PFSK-1 (cell line): Measurements from ENCODE around the gene PHF14.

ENCODE experiments used
- FOXP2 ChIP-seq: optimal IDR thresholded peaks from 2 replicates; pipeline ENCODE3; 2011; ENCODE audit warnings: borderline replicate concordance, control low read depth, inconsistent platforms; ENCODE audit not compliant: insufficient read depth; ENCODE audit errors: extremely low read length, extremely low read depth
- POLR2AphosphoS5 ChIP-seq: IDR thresholded peaks from 2 replicates; pipeline ENCODE4 v1.6.1; 2012; ENCODE audit warnings: low read depth, mild to moderate bottlenecking, control low read depth, low read length, moderate library complexity
- SIN3A ChIP-seq: IDR thresholded peaks from 2 replicates; pipeline ENCODE4 v1.6.1; 2012; ENCODE audit warnings: mild to moderate bottlenecking, low read length, moderate library complexity, borderline replicate concordance; ENCODE audit not compliant: insufficient read depth
- TAF1 ChIP-seq: IDR thresholded peaks from 2 replicates; pipeline ENCODE4 v1.6.1; 2012; ENCODE audit warnings: low read length, control low read depth, borderline replicate concordance; ENCODE audit not compliant: insufficient read depth
- TF ChIP-seq, protein P1 (sequence below), 2 experiments: IDR thresholded peaks; 2 replicates each; pipeline versions ENCODE4 v1.6.1 to v1.8.0; 2011 to 2012; ENCODE audit warnings: low read depth in 2 of 2, low read length in 2 of 2, control low read depth in 1 of 2, inconsistent platforms in 1 of 2, mild to moderate bottlenecking in 1 of 2, moderate library complexity in 1 of 2; ENCODE audit not compliant: insufficient read depth in 1 of 2

PHF14 gene

DNA sequence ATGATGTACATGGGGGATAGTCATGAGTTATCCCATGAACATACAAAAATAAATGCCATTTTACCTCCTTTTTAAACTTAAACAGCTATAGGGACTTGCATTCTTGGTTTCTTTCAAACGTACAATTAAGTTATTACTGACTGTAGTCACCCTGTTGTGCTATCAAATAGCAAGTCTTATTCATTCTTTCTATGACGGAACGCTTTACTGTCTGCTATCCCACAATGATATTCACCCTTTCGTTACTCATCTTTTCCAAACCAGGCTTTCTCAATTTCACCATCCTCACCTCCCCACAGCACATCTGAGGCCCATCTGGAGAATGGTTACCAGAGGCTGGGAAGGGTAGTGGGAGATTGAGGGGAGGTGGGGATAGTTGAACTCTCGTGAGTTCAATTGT is 218.8 kb downstream of the PHF14 start:
- TF ChIP-seq, protein P1, sequence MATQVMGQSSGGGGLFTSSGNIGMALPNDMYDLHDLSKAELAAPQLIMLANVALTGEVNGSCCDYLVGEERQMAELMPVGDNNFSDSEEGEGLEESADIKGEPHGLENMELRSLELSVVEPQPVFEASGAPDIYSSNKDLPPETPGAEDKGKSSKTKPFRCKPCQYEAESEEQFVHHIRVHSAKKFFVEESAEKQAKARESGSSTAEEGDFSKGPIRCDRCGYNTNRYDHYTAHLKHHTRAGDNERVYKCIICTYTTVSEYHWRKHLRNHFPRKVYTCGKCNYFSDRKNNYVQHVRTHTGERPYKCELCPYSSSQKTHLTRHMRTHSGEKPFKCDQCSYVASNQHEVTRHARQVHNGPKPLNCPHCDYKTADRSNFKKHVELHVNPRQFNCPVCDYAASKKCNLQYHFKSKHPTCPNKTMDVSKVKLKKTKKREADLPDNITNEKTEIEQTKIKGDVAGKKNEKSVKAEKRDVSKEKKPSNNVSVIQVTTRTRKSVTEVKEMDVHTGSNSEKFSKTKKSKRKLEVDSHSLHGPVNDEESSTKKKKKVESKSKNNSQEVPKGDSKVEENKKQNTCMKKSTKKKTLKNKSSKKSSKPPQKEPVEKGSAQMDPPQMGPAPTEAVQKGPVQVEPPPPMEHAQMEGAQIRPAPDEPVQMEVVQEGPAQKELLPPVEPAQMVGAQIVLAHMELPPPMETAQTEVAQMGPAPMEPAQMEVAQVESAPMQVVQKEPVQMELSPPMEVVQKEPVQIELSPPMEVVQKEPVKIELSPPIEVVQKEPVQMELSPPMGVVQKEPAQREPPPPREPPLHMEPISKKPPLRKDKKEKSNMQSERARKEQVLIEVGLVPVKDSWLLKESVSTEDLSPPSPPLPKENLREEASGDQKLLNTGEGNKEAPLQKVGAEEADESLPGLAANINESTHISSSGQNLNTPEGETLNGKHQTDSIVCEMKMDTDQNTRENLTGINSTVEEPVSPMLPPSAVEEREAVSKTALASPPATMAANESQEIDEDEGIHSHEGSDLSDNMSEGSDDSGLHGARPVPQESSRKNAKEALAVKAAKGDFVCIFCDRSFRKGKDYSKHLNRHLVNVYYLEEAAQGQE (IDR thresholded peaks at IDR 0.05; ENCODE audit: insufficient read depth in 1 of 2, low read depth in 2 of 2, low read length in 2 of 2), result no peak
- TF ChIP-seq FOXP2 (no peak), TAF1 (no peak)

DNA sequence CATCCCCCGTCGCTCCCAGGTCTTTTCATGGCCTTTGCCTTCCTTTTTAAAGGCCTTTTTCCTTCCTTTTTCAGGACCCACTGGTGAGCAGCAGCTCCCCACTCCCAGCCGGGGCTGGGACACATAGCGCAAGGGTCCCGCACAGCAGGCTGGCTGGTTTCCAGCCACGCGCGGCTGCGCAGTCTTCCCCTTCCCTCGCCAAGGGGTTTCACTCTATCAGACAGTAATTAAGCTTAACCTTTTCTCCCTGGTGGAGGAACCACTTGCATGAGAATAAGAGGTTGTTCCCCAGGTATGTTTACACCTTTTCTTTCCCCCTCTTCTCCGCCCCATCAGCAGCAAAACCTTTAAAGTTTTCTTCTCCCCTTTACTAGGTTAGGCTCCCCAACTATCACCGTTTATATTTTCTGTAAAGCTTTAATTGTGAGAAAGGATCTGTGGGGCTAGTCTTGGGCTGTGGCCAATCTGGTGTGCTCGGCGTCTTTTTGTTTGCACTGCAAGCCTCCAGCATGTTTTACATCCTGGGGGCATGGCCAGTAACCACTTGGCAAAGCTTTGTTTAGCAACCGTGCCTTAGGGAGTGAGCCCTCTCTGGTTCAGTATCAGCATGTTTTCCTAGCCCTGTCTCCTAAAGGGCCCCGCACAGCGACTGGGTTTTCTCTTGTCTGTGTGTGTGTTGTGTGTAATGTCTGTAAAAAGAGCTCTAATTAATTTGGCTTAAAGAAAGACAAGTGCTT is 219.6 kb downstream of the PHF14 start:
- TF ChIP-seq TAF1, result no peak
- no peak for TF ChIP-seq SIN3A
- no peak for TF ChIP-seq POLR2AphosphoS5
- TF ChIP-seq, protein P1 (IDR thresholded peaks at IDR 0.05; ENCODE audit: insufficient read depth in 1 of 2, low read depth in 2 of 2, low read length in 2 of 2), result no peak
- no peak for TF ChIP-seq FOXP2

DNA sequence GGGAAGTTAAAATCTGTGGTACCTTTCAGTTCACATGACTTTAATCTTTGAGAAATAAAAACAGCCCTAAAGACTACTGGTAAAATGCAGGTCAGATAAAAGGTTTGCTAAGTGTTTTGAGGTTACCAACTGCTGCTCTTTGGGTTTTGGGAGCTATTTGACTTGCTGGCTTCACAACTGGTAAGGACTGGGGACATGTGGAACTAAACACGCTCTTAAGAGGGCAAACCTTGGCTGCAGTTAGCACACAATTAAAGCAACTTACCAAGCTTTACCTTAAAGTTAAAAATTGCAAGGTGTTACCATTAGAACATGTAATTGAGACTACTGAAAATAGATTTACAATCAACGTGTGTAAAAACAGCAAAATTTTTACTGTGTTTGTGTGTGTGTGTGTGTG is 220.2 kb downstream of the PHF14 start:
- TF ChIP-seq, protein P1 (IDR thresholded peaks at IDR 0.05; ENCODE audit: insufficient read depth in 1 of 2, low read depth in 2 of 2, low read length in 2 of 2), result no peak
- no peak for TF ChIP-seq SIN3A
- TF ChIP-seq FOXP2, result no peak
- no peak for TF ChIP-seq TAF1
- TF ChIP-seq POLR2AphosphoS5, result no peak

DNA sequence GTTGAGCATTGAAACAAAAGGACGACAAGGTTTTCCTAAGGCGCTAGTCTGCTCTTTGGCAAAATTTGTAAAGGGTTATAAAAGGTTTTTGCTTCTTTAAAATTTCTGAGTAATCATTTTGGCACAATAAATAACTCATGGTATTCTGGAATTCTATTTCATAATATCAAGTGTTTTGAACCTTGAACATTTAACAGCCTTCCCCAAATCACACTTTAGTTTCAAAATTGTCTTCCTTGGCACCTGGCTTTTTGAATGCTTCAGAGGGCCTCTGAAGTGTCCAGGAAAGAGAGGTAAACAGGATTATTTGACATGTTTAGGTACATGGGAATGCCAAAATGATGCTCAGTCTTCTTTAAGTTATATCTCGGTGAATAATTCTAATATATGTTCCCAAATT is 220.8 kb downstream of the PHF14 start:
- TF ChIP-seq FOXP2, result no peak
- no peak for TF ChIP-seq POLR2AphosphoS5
- no peak for TF ChIP-seq SIN3A
- TF ChIP-seq, protein P1 (IDR thresholded peaks at IDR 0.05; ENCODE audit: insufficient read depth in 1 of 2, low read depth in 2 of 2, low read length in 2 of 2), result no peak
- no peak for TF ChIP-seq TAF1

DNA sequence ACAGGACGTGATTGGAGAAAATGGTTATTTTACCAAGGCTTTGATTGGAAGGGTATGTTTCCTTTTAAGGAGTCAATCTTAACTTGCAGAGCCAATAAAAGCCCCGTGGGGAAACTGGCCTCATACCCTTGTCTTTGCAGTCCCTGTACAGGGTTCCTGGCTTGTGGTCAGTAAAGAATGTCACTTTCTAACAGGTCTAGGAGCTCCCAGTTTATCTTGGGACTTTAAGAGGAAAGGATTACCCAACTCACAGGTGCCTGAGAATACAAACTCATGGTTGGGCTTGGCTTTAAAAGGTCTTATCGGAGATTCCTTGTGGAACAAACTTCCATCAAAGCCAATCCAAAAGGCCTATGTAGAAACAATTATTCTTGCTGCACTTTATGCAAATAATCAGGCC is 221.8 kb downstream of the PHF14 start:
- no peak for TF ChIP-seq POLR2AphosphoS5
- TF ChIP-seq, protein P1 (IDR thresholded peaks at IDR 0.05; ENCODE audit: insufficient read depth in 1 of 2, low read depth in 2 of 2, low read length in 2 of 2), result no peak
